ENCODE results near the gene JAKMIP1. TPM values are rescaled to one million over a fixed set of nuclear protein-coding genes. Genes with fewer than 3 reads are reported as not detected.

JAKMIP1 gene
- total RNA-seq, 1 experiment from 2014 or later: not detected

- Histone ChIP-seq H3K27me3 (ENCODE audit: control insufficient read depth, insufficient read depth, low read length) (peaks cover under 1% of the 10 kb centered on the region; the same call in 1 of the 2 replicates), H3K9me3 (ENCODE audit: control insufficient read depth, insufficient read depth, low read depth, low read length) (no peaks in the 10 kb centered on the region), H3K27ac (ENCODE audit: low read length) (no peak overlapping the region), H3K4me3 (ENCODE audit: low read depth in 2 of 2, low read length in 2 of 2) (no peak overlapping the region), H3K4me1 (ENCODE audit: control insufficient read depth, insufficient read depth, low read length) (no peaks in the 10 kb centered on the region), H3K36me3 (ENCODE audit: control insufficient read depth, insufficient read depth, low read length) (no peaks in the 10 kb centered on the region)
- intact Hi-C loops (cut with micrococcal nuclease; ENCODE audit: unreplicated experiment): no loop called here
- ChIA-PET POLR2A (no interaction called here), CTCF (interaction anchor here (0.6 to 0.7 kb wide), 2 partner anchors 20 to 896 kb away, joined by 3 to 4 read pairs; no protein-coding TSS in a partner anchor)
- in situ Hi-C loops (cut with HindIII; ENCODE audit: low pct_unique_long_range_greater_than_20kb, low sequenced_read_pairs): no loop called here
- ATAC-seq (no peak; the same call in 1 of the 2 replicates), DNase-seq (ENCODE audit: low read depth, low spot score) (no peak)
- TF ChIP-seq REST (IDR thresholded peaks at IDR 0.05; ENCODE audit: insufficient read depth in 1 of 2, low read depth in 2 of 2, low read length in 1 of 2) (no peak), TCF7L2 (IDR thresholded peaks at IDR 0.05; ENCODE audit: low read depth, low read length) (no peak), CTCF (IDR thresholded peaks at IDR 0.05) (no peak), SIN3A (IDR thresholded peaks at IDR 0.05; ENCODE audit: borderline replicate concordance, insufficient read depth, low read depth, low read length) (no peak), POLR2AphosphoS5 (IDR thresholded peaks at IDR 0.05; ENCODE audit: low read depth, low read length) (no peak)
- BruUV-seq (replicated peaks): no TSS peak
These were observed 147.7 kb downstream of the JAKMIP1 start for GRCh38 chr4:6052679-6053078.

GRCh38 chr4:6050551-6050950 lies 149.8 kb downstream of the JAKMIP1 start:
- in situ Hi-C loops (cut with HindIII; ENCODE audit: low pct_unique_long_range_greater_than_20kb, low sequenced_read_pairs) (no loop called here), intact Hi-C loops (cut with micrococcal nuclease; ENCODE audit: unreplicated experiment) (no loop called here)
- H3K4me1 ChIP-seq (ENCODE audit: control insufficient read depth, insufficient read depth, low read length): no peaks in the 10 kb centered on the region
- no peak overlapping the region for H3K27ac ChIP-seq (ENCODE audit: low read length)
- no peaks in the 10 kb centered on the region for H3K9me3 ChIP-seq (ENCODE audit: control insufficient read depth, insufficient read depth, low read depth, low read length)
- POLR2A ChIA-PET: no interaction called here
- ATAC-seq: no peak
- no peaks in the 10 kb centered on the region for H3K36me3 ChIP-seq (ENCODE audit: control insufficient read depth, insufficient read depth, low read length)
- H3K27me3 ChIP-seq (ENCODE audit: control insufficient read depth, insufficient read depth, low read length): peaks cover 3% of the 10 kb centered on the region; the same call in 1 of the 2 replicates
- TF ChIP-seq POLR2AphosphoS5 (IDR thresholded peaks at IDR 0.05; ENCODE audit: low read depth, low read length) (no peak), REST (IDR thresholded peaks at IDR 0.05; ENCODE audit: insufficient read depth in 1 of 2, low read depth in 2 of 2, low read length in 1 of 2) (no peak), SIN3A (IDR thresholded peaks at IDR 0.05; ENCODE audit: borderline replicate concordance, insufficient read depth, low read depth, low read length) (no peak), TCF7L2 (IDR thresholded peaks at IDR 0.05; ENCODE audit: low read depth, low read length) (no peak), CTCF (IDR thresholded peaks at IDR 0.05) (no peak)
- CTCF ChIA-PET: no interaction called here
- no TSS peak for BruUV-seq (replicated peaks)
- H3K4me3 ChIP-seq (ENCODE audit: low read depth in 2 of 2, low read length in 2 of 2): no peak overlapping the region
- no peak for DNase-seq (ENCODE audit: low read depth, low spot score)
